Coronary artery (tissue), 2 donors: Measurements from ENCODE around the gene VAMP5.
A peak's percentile ranks its signal among the peaks of the same experiment; 100 is the strongest.
"Not testable (repeated sequence)": the region's sequence is repeated elsewhere in the genome, so short reads cannot be mapped to it uniquely, and the experiment has no call there.

ENCODE experiments used
- DNase-seq: peaks from one replicate; pipeline ENCODE4 v3.0.0-alpha.2; 2017; ENCODE audit warnings: low spot score
- H3K27ac ChIP-seq, 2 donors: fragments of 200-600 bp; sonication (generic); one replicate each; pipeline ENCODE4 v1.5.1; 2016 to 2019
- H3K4me3 ChIP-seq: fragments of 200-600 bp; sonication (generic); 2 replicates; pipeline ENCODE4 v1.5.1; 2016; ENCODE audit warnings: mild to moderate bottlenecking, moderate library complexity
- TF ChIP-seq, protein P1 (sequence below): fragments of 200-600 bp; sonication (generic); IDR thresholded peaks from one replicate; pipeline ENCODE4 v1.5.1; 2019; ENCODE audit warnings: antibody characterized with exemption

The VAMP5 gene

DNA sequence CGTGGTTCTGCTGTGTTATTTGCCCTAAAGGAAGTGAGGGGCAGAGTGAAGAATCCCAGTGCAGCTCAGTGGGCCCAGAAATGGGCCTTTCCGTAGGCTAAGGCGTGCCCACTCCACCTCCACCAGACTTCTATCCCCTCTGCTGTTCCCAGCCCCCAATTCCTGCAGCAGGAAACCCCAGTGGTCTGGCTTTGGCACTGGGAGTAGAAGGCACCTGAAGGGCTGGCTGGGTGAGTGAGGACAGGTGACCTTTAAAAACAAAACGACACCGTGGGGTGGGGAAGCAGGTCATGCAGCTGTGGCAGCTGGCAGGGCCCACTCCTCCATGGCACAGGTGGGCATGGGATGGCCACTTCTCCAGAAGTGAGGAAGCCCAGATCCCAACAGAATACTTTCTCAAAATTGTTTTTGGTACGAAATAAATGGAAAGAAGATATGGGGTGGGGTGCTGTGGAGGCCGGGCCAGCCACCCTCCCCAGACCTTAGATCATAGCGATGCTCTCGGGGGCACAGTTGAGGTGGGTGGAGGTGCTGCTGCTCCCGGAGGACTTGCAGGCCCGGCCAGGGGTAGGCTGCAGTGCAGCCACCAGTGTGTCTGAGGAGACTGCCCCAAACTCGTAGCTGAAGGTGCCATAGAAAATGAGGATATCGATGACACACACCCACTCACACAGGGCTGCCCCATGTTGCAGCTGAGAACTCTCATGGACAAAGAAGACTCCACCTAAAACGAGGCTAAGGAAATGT is 14.5 kb downstream of the VAMP5 start:
- Histone ChIP-seq H3K27ac (no peak overlapping the region), H3K4me3 (no peak overlapping the region)
- no peak for DNase-seq
- TF ChIP-seq, protein P1, sequence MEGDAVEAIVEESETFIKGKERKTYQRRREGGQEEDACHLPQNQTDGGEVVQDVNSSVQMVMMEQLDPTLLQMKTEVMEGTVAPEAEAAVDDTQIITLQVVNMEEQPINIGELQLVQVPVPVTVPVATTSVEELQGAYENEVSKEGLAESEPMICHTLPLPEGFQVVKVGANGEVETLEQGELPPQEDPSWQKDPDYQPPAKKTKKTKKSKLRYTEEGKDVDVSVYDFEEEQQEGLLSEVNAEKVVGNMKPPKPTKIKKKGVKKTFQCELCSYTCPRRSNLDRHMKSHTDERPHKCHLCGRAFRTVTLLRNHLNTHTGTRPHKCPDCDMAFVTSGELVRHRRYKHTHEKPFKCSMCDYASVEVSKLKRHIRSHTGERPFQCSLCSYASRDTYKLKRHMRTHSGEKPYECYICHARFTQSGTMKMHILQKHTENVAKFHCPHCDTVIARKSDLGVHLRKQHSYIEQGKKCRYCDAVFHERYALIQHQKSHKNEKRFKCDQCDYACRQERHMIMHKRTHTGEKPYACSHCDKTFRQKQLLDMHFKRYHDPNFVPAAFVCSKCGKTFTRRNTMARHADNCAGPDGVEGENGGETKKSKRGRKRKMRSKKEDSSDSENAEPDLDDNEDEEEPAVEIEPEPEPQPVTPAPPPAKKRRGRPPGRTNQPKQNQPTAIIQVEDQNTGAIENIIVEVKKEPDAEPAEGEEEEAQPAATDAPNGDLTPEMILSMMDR, result no peak

DNA sequence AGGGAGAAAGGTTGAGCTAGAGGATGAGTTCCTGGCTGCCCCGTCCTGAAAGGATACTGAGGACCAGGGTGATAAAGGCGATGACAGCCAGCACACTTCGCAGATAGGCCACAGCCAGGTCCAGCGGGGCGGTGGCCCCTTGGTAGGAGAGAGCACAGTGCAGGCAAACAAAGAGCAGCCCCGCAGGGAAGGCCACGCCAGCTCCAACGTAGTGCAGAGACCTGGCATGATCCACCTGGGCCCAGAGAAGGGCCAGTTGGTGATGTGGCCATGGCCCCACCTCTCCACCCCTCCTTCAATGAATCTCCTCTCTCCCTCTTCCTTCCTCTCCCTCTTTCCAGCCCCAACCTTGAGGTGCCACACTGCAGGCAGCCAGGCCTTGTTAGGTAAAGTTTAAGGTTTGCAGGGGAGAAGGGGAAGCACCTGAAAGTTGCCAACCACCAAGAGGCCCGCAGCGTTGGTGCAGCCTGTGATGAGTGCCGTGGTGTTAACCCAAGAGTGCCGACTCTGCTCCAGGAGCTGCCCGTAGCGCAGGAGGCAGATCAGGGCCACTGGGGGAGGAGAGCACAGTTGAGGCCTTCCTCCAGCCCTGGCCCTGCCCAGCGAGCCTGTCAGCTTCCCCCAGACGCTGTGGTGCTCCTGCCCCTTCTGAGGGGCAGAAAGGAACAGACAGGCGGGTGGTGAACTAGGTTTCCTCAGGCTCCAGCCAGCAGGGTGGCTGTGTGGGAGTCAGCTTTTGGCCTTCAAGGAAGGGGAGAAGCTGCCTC is 15.4 kb downstream of the VAMP5 start:
- TF ChIP-seq, protein P1, result no peak
- DNase-seq, result no peak
- Histone ChIP-seq H3K27ac (peak overlapping the region in 1 of 2 donors; percentile 95), H3K4me3 (no peak overlapping the region)

DNA sequence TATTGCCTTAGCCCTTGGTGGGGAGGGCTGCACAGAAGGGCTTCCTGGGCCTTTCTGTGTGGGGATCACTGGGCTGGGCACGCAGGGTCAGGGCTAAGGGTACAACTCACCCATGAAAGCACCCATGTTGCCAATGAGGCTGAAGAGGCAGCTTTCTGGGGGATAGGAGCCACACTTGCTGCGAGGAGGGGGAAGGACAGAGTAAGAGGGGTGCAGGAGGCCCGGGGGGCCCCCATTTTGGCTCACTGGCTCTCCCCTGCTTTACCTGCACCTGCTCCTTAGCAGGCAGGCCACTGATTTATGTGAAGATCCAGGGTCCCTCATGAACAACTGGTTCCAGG is 16.0 kb downstream of the VAMP5 start:
- H3K4me3 ChIP-seq, result no peak overlapping the region
- DNase-seq, result no peak
- TF ChIP-seq, protein P1, result no peak

GRCh38 chr2:85600951-85601770 is 16.9 kb downstream of the VAMP5 start:
- Histone ChIP-seq H3K27ac (peak overlapping the region; percentile 74 to 95), H3K4me3 (peak overlapping the region; percentile 87)
- no peak for DNase-seq
- TF ChIP-seq, protein P1, result no peak

More for the DNA sequence above, 16.0 kb downstream of the VAMP5 start:
- peak overlapping the region in 1 of 2 donors; percentile 95 for H3K27ac ChIP-seq

DNA sequence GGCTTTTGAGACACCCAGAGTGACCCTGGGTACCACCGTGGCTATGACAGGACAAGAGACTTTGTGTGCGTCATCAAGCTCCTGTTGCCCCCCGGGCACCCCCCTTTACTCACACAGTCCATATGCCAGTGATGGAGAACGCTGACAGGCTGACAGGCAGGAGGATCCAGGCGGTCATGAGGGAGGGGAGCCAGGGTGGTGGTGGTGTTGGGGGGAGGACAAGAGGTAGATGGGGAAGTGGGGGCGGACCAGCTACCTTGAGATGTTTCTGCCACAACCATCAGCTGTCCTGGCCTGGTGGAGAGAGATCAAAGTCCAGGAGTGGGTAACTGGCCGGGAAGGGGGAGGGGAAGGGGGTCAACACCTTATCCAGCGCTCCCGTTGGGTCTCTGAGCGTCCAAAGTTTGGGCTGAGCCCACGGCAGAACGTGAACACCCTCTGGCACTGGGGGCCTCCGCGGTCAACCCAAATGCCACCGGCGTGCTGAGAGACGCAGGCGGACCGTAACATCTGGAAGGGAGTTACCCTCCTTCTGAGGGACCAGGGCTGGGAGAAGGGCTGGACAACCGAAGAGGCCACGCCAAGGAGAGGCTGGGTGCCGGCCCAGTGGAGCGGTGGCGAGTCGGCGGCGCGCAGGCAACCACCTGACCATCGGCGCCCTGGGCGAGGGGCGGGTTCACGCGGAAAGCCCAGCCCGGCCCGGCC is 17.7 kb downstream of the VAMP5 start:
- TF ChIP-seq, protein P1, result no peak
- Histone ChIP-seq H3K4me3 (peak overlapping the region; percentile 87), H3K27ac (peak overlapping the region; percentile 74 to 95)
- DNase-seq, result peak; percentile 84

GRCh38 chr2:85602476-85603234 is 18.4 kb downstream of the VAMP5 start, which contains the start of gene TMEM150A:
TMEM150A (minus strand) TSS chr2:85602698; CDS start chr2:85601948, 750 bp downstream.
- Histone ChIP-seq H3K4me3 (peak within 1 kb of the TSS; percentile 87), H3K27ac (peak within 1 kb of the TSS; percentile 74 to 95)
- TF ChIP-seq, protein P1, result no peak
- DNase-seq, result peak; percentile 96

GRCh38 chr2:85604133-85604444 is 19.9 kb downstream of the VAMP5 start:
- H3K27ac ChIP-seq, result peak overlapping the region; percentile 33 to 77
- peak overlapping the region; percentile 87 for H3K4me3 ChIP-seq
- DNase-seq, result not testable (repeated sequence)
